Heart right ventricle (tissue), 16 donors: ENCODE results near the gene CCDC92B. TPM values are rescaled to one million over a fixed set of nuclear protein-coding genes. Genes with fewer than 3 reads are reported as not detected.
A peak's percentile ranks its signal among the peaks of the same experiment; 100 is the strongest.

ENCODE experiments used
- ATAC-seq, 8 donors: fragments of 200-7000 bp; cut with Tn5 transposase; one replicate each; pipeline ENCODE4 v1.9.1; 2020; ENCODE audit warnings: mild to moderate bottlenecking in 8 of 8, moderate library complexity in 8 of 8, moderate number of reproducible peaks in 1 of 8
- DNase-seq, 2 donors: peaks; one replicate each; pipeline ENCODE4 v3.0.0-alpha.2; 2020
- H3K27ac ChIP-seq, 10 donors: fragments of 200-600 bp; sonication (generic) in 2 of 10; one replicate each; pipeline versions ENCODE4 v1.5.0 to v1.8.0; 2020 to 2022; ENCODE audit warnings: mild to moderate bottlenecking in 3 of 10
- H3K27me3 ChIP-seq, 7 donors: fragments of 200-600 bp; one replicate each; pipeline ENCODE4 v1.8.0; 2021 to 2022; ENCODE audit warnings: mild to moderate bottlenecking in 2 of 7
- H3K36me3 ChIP-seq, 9 donors: fragments of 200-600 bp; sonication (generic) in 1 of 9; one replicate each; pipeline versions ENCODE4 v1.5.0 to v1.8.0; 2020 to 2022; ENCODE audit warnings: mild to moderate bottlenecking in 2 of 9
- H3K4me1 ChIP-seq, 9 donors: fragments of 200-600 bp; sonication (generic) in 1 of 9; one replicate each; pipeline versions ENCODE4 v1.5.0 to v1.8.0; 2020 to 2022; ENCODE audit warnings: mild to moderate bottlenecking in 4 of 9
- H3K4me3 ChIP-seq, 10 donors: fragments of 200-600 bp; sonication (generic) in 2 of 10; one replicate each; pipeline versions ENCODE4 v1.5.0 to v1.8.0; 2020 to 2022; ENCODE audit warnings: mild to moderate bottlenecking in 7 of 10, moderate library complexity in 2 of 10
- H3K9me3 ChIP-seq, 11 donors: fragments of 200-600 bp in 10 of 11; sonication (generic) in 2 of 11; one replicate each; pipeline versions ENCODE4 v1.5.0 to v1.8.0; 2013 to 2022; ENCODE audit warnings: mild to moderate bottlenecking in 2 of 11, control low read depth in 1 of 11, moderate library complexity in 1 of 11
- WGBS, 2 donors: extraction: QIAGEN DNeasy Blood & Tissue Kit; methylation state at CpG; one replicate each; pipeline ENCODE4 v1.1.7; 2013; ENCODE audit warnings: inconsistent platforms in 1 of 2; 5-methylcytosine and 5-hydroxymethylcytosine counted together
- intact Hi-C, 10 donors: fragments of 100-400 bp; cut with DNase I; formaldehyde crosslinking; loops; one replicate each; pipeline versions ENCODE4 v1.11.1 to v1.14.2; 2022
- polyA plus RNA-seq, 2 donors: library from polyadenylated mRNA; stranded (reverse); fragments of 200-250 nt; gene quantifications; one replicate each; pipeline ENCODE4 v1.2.3, GENCODE V29; 2013
- total RNA-seq, 10 donors: library from RNA; stranded (reverse); fragmentation: NEBNext Ultra II Directional in 3 of 10; extraction: Animal tissue kit (Norgen Biotek cat#: 25700) in 3 of 10; gene quantifications; one replicate each; pipeline versions ENCODE4 v1.2.1 to v1.2.4, GENCODE V29; 2021 to 2023
- TF ChIP-seq, protein P1 (sequence below), 9 donors: fragments of 200-600 bp; sonication (generic) in 2 of 9; IDR thresholded peaks; one replicate each; pipeline versions ENCODE4 v1.5.0 to v1.8.0; 2021 to 2022; ENCODE audit warnings: antibody characterized with exemption in 9 of 9, mild to moderate bottlenecking in 5 of 9, moderate library complexity in 1 of 9
- donor health status: Arrhythmogenic right ventricular cardiomyopathy.
- donor health status: ischemic (EF 13 %, LVEDD 7.1; RV severe dilation, severe dysfunction).
- donor health status: healthy with polysubstance abuse.
- donor health status: DM: no; HTN: yes; CAD: no.
- donor health status: DM: no; HTN: no; CAD: no.
- donor health status: ischemic (EF 25% LVEDD 6.9; RV normal size, moderate dysfunction).
- donor health status: ischemic (EF 25% LVEDD 5.7; RV mildly dilated, moderate dysfunction).
- donor health status: healthy.
- donor health status: DM: yes; HTN: yes; CAD: no.
- donor health status: Ischemic cardiomyopathy.
- donor health status: ischemic (EF 35%, LVEDD 5.7; RV mildly dilated, moderate dysfunction).
- donor health status: nonischemic (EF 11% LVEDD 7.7; RV severe dilation, severe dysfunction).
- donor health status: DM: yes; HTN: yes; CAD: no.
- donor health status: PGD.
- donor health status: ischemic (EF 29% LVEDD 5.4; RV normal size, mild dysfunction).
- donor health status: nonischemic (EF 23%, LVEDD 6.1; RV moderate dilation, normal function).

The CCDC92B gene
- total and polyA plus RNA-seq, 12 donors = 0.06 to 0.44 (median 0.19) TPM

DNA sequence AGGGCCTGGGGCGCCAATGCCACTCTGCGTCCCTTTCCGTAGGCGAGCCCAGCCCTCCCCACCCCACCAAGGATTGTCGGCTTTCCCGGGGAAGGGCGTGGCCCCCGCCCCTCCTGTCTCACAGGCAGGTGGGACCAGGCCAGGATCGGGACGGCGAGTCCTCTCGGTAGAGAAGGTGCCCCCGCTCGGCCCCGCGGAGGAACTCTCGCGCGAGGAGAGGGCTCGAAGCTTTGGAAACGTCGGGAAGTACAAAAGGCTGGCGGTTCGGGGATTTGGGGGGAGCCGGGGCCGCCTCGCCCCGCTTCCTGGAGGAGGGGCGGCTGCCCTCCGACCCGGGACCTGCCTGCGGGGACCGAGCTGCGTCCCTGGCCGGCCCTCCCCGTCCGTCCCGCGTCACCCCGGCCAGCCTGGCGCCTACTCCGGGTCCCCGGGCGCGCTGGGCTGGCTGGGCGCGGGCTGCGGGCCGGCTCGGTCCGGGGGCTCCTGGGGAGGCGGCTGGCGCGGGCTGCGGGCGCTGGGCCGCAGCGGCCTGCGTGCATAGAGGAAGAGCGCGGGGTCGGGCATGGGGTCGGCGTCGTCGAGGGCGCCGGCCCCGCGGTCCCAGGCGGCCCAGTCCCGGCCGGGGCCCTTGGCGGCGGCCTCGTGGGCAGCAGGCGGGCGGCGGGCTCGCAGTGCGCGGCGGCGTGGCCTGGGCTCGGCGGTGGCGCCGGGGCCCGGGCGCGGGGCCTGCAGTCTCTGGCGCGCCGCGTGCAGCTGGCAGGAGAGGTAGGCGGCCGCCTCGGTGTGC lies 25.3 kb downstream of the CCDC92B start:
- peak; percentile 45 to 49 for DNase-seq
- intact Hi-C loops = no loop called here
- WGBS, 2 donors = 0 to 1% methylated on average over 79 to 98 of the region's 98 CpGs

GRCh38 chr17:2723505-2723996 lies 25.9 kb downstream of the CCDC92B start:
- DNase-seq = no peak
- Histone ChIP-seq H3K4me1 (peaks cover 0 to 12% (median 8%) of the 10 kb centered on the region in 9 donors), H3K9me3 (no peaks in the 10 kb centered on the region), H3K27ac (peak overlapping the region; percentile 38 to 82 (median 73)), H3K27me3 (peaks cover 0 to 34% (median 6%) of the 10 kb centered on the region in 7 donors), H3K4me3 (peak overlapping the region in 9 of 10 donors; percentile 27 to 57 (median 49)), H3K36me3 (peaks cover 0 to 3% (median 0%) of the 10 kb centered on the region in 9 donors)
- 12 to 13% methylated on average over 18 of the region's 18 CpGs for WGBS, 2 donors
- TF ChIP-seq, protein P1, sequence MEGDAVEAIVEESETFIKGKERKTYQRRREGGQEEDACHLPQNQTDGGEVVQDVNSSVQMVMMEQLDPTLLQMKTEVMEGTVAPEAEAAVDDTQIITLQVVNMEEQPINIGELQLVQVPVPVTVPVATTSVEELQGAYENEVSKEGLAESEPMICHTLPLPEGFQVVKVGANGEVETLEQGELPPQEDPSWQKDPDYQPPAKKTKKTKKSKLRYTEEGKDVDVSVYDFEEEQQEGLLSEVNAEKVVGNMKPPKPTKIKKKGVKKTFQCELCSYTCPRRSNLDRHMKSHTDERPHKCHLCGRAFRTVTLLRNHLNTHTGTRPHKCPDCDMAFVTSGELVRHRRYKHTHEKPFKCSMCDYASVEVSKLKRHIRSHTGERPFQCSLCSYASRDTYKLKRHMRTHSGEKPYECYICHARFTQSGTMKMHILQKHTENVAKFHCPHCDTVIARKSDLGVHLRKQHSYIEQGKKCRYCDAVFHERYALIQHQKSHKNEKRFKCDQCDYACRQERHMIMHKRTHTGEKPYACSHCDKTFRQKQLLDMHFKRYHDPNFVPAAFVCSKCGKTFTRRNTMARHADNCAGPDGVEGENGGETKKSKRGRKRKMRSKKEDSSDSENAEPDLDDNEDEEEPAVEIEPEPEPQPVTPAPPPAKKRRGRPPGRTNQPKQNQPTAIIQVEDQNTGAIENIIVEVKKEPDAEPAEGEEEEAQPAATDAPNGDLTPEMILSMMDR (IDR thresholded peaks at IDR 0.05) = no peak
- peak in 7 of 8 donors; percentile 29 to 63 (median 49) for ATAC-seq
- intact Hi-C loops = no loop called here

More for the DNA sequence above, 25.3 kb downstream of the CCDC92B start:
- peaks cover 0 to 12% (median 8%) of the 10 kb centered on the region in 9 donors for H3K4me1 ChIP-seq
- no peaks in the 10 kb centered on the region for H3K9me3 ChIP-seq
- H3K36me3 ChIP-seq = peaks cover 0 to 3% (median 0%) of the 10 kb centered on the region in 9 donors
- H3K27me3 ChIP-seq = peaks cover 0 to 34% (median 6%) of the 10 kb centered on the region in 7 donors
- H3K4me3 ChIP-seq = peak overlapping the region in 9 of 10 donors; percentile 27 to 57 (median 49)
- ATAC-seq = peak in 7 of 8 donors; percentile 43 to 79 (median 62)
- TF ChIP-seq, protein P1 (IDR thresholded peaks at IDR 0.05) = no peak
- peak overlapping the region; percentile 38 to 82 (median 73) for H3K27ac ChIP-seq

DNA sequence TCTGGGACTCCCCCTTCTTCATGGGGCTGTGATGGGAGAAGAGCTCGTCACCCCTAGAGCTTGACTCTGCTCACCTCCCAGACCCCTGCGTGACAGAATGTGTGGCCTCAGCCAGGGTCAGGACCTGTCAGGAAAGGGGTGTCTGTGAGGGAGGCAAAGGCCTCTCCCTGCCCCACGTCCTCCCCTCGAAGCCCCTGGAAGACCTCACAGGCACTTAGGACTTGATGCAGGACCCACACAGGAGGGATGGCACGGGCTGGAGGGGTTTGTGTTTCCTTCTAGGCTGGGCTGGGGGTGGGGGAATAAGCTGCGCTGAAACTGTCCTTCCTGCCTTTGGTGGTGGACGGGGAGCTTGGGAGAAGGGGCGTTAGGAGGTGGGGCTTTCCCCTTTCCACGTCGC lies 26.8 kb downstream of the CCDC92B start:
- Histone ChIP-seq H3K36me3 (peaks cover 0 to 3% (median 0%) of the 10 kb centered on the region in 9 donors), H3K4me1 (peaks cover 0 to 12% (median 8%) of the 10 kb centered on the region in 9 donors), H3K27me3 (peaks cover 0 to 34% (median 6%) of the 10 kb centered on the region in 7 donors), H3K27ac (no peak overlapping the region), H3K9me3 (no peaks in the 10 kb centered on the region), H3K4me3 (no peak overlapping the region)
- 54 to 62% methylated on average over 10 of the region's 10 CpGs for WGBS, 2 donors
- intact Hi-C loops = no loop called here
- no peak for DNase-seq
- ATAC-seq = no peak
- TF ChIP-seq, protein P1 (IDR thresholded peaks at IDR 0.05) = no peak

GRCh38 chr17:2721603-2722002 lies 27.8 kb downstream of the CCDC92B start:
- Histone ChIP-seq H3K4me3 (no peak overlapping the region), H3K36me3 (peaks cover 0 to 3% (median 0%) of the 10 kb centered on the region in 9 donors), H3K27me3 (peaks cover 0 to 33% (median 0%) of the 10 kb centered on the region in 7 donors), H3K4me1 (peaks cover 0 to 12% (median 8%) of the 10 kb centered on the region in 9 donors), H3K9me3 (no peaks in the 10 kb centered on the region), H3K27ac (no peak overlapping the region)
- ATAC-seq (no peak), DNase-seq (no peak)
- 55 to 77% methylated on average over 4 of the region's 4 CpGs for WGBS, 2 donors
- TF ChIP-seq, protein P1 (IDR thresholded peaks at IDR 0.05) = no peak
- intact Hi-C loops = no loop called here
